ENCODE data around the gene PCBP3. TPM values are rescaled to one million over a fixed set of nuclear protein-coding genes. Genes with fewer than 3 reads are reported as not detected.

The PCBP3 gene
- polyA plus RNA-seq, 1 experiment = 1.6 TPM

DNA sequence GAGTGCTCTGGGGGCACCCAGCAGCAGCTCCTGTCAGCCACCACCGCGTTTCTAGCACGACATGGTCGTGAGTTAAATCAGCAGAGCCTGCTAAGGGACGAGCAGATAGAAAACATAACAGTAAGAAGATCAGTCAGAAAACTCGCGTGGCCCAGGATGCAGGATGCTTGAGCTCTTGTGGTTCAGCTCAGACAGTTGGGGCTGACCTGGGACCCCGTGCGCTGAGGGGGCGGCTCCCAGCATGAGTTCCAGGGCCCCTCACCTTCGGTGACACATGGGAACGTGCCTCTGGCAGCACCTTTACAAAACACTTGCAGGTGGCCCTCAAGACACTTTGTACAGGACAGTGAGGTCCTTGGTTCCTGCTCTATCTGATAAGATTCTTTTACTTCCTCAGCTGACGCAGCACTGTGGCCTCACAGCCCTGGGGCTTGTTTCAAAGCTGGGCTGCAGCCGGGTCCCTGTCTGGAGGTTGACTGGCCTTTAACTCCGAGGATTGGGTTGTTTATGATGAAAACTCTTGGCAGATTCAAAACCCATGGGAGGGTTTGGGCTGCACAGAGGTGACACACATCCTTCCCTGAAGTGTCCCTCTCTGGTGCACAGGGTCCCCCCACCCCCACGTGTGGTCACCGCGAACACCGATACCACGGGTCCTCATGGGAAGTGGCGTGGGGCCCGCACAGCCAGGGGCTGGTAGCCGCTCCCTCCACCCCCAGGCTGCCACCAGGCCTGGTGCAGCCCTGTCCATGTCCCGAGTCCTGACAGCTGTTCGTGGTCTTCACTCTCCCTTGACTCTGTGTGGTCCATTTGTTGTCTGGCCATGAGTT, 272.7 kb downstream of the PCBP3 start:
- Histone ChIP-seq H3K27me3 (ENCODE audit: control insufficient read depth, insufficient read depth, low read length) (peaks cover 2% of the 10 kb centered on the region), H3K27ac (ENCODE audit: low read depth, low read length) (no peak overlapping the region), H3K4me3 (ENCODE audit: low read depth, low read length) (no peak overlapping the region), H3K9me3 (ENCODE audit: control insufficient read depth, insufficient read depth, low read length) (peaks cover 12% of the 10 kb centered on the region; the same call in 1 of the 2 replicates)
- DNase-seq (ENCODE audit: low read depth, low spot score) = no peak
- POLR2A ChIA-PET = no interaction called here
- TF ChIP-seq, protein P1, sequence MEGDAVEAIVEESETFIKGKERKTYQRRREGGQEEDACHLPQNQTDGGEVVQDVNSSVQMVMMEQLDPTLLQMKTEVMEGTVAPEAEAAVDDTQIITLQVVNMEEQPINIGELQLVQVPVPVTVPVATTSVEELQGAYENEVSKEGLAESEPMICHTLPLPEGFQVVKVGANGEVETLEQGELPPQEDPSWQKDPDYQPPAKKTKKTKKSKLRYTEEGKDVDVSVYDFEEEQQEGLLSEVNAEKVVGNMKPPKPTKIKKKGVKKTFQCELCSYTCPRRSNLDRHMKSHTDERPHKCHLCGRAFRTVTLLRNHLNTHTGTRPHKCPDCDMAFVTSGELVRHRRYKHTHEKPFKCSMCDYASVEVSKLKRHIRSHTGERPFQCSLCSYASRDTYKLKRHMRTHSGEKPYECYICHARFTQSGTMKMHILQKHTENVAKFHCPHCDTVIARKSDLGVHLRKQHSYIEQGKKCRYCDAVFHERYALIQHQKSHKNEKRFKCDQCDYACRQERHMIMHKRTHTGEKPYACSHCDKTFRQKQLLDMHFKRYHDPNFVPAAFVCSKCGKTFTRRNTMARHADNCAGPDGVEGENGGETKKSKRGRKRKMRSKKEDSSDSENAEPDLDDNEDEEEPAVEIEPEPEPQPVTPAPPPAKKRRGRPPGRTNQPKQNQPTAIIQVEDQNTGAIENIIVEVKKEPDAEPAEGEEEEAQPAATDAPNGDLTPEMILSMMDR (IDR thresholded peaks at IDR 0.05; ENCODE audit: low read depth, low read length) = no peak
- CTCF ChIA-PET = no interaction called here

DNA sequence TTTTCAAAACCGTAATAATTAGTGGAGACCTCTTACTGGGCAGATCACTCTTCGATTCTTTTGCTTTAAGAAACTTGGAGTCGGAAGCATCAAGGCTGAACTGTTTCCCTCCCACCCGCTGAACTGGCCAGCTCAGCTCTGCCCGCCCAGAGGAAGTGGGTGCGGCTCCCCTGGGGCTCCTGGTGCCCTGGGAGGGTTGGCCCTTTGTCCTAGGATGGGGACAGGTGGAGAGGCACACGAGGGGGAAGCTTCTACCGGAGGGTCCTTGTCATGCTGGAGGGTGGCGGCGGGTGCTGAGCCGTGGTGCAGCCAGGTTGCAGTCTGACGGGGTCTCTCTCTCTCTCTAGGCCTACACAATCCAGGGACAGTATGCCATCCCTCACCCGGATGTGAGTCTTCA, 273.7 kb downstream of the PCBP3 start:
- H3K27ac ChIP-seq (ENCODE audit: low read depth, low read length) = no peak overlapping the region
- H3K9me3 ChIP-seq (ENCODE audit: control insufficient read depth, insufficient read depth, low read length) = peaks cover 12% of the 10 kb centered on the region; the same call in 1 of the 2 replicates
- POLR2A ChIA-PET = no interaction called here
- CTCF ChIA-PET = no interaction called here
- TF ChIP-seq, protein P1 (IDR thresholded peaks at IDR 0.05; ENCODE audit: low read depth, low read length) = no peak
- H3K27me3 ChIP-seq (ENCODE audit: control insufficient read depth, insufficient read depth, low read length) = peaks cover 2% of the 10 kb centered on the region
- no peak overlapping the region for H3K4me3 ChIP-seq (ENCODE audit: low read depth, low read length)
- DNase-seq (ENCODE audit: low read depth, low spot score) = no peak

DNA sequence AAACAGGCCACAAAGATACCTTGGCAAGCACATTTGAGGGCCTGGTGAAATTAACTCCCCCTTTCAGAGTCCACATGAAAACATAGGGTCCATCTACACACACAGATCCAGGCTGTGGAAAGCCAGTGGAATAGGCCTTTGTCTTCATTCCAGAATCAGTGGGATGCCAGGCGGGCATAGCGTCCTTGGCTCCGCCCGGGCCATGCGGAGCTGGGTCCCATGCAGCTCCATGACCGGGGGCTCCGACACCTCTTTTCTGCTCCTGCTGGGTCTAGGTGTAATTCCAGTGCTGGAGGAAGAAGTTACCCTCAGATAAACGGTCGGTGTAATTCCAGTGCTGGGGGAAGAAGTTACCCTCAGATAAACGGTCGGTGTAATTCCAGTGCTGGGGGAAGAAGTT, 274.5 kb downstream of the PCBP3 start:
- no peak for DNase-seq (ENCODE audit: low read depth, low spot score)
- Histone ChIP-seq H3K4me3 (ENCODE audit: low read depth, low read length) (no peak overlapping the region), H3K9me3 (ENCODE audit: control insufficient read depth, insufficient read depth, low read length) (peaks cover 17% of the 10 kb centered on the region; the same call in 1 of the 2 replicates), H3K27me3 (ENCODE audit: control insufficient read depth, insufficient read depth, low read length) (no peaks in the 10 kb centered on the region), H3K27ac (ENCODE audit: low read depth, low read length) (no peak overlapping the region)
- TF ChIP-seq, protein P1 (IDR thresholded peaks at IDR 0.05; ENCODE audit: low read depth, low read length) = no peak
- ChIA-PET POLR2A (no interaction called here), CTCF (no interaction called here)

DNA sequence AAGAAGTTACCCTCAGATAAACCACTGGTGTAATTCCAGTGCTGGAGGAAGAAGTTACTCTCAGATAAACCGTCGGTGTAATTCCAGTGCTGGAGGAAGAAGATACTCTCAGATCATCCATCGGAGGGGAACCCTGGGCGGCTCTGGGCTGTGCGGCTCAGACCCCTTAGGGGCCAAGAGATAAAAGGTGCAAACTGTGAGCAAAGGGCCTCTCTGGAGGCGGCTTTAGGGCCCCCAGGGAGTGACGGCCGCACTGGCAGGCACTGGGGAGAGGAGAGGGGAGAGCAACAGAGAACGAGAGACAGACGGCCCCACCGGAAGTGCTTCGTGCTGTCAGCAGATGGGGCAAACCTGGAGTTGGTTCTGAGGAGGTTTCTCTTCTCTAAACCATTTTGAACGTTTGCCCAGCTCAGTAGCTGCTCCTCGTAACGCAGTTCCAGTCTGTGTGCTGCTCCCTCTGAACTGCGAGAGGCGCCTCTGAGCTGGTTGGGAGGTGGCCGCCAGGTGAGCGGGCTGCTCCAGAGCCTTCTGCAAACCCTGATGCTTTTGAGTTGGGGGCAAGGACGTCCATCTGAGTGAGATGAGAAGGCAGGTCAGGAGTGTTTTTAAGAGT, 275.4 kb downstream of the PCBP3 start:
- TF ChIP-seq, protein P1 (IDR thresholded peaks at IDR 0.05; ENCODE audit: low read depth, low read length) = no peak
- Histone ChIP-seq H3K4me3 (ENCODE audit: low read depth, low read length) (no peak overlapping the region), H3K9me3 (ENCODE audit: control insufficient read depth, insufficient read depth, low read length) (peaks cover 24% of the 10 kb centered on the region), H3K27ac (ENCODE audit: low read depth, low read length) (no peak overlapping the region), H3K27me3 (ENCODE audit: control insufficient read depth, insufficient read depth, low read length) (no peaks in the 10 kb centered on the region)
- ChIA-PET POLR2A (no interaction called here), CTCF (no interaction called here)
- no peak for DNase-seq (ENCODE audit: low read depth, low spot score)

DNA sequence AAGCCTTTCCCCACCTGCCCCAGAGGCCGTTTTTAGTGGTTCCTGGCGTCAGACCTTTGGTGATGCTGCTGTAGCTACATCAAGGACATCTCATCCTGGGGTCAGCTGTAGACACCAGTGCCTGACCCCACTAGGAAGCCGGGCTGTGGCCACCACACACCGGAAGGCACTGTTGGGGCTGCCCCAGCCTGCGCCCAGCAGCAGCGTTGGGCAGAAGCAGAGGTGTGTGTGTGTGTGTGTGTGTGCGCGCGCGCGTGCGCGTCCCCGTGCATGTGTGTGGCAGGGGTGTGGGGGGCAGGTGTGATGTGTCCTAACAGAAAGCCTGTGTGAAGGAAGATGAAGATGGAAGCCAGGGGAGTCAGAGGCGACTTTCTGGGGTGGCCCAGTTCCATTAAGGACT, 276.1 kb downstream of the PCBP3 start:
- CTCF ChIA-PET = no interaction called here
- POLR2A ChIA-PET = no interaction called here
- H3K27ac ChIP-seq (ENCODE audit: low read depth, low read length) = no peak overlapping the region
- H3K4me3 ChIP-seq (ENCODE audit: low read depth, low read length) = no peak overlapping the region
- no peak for DNase-seq (ENCODE audit: low read depth, low spot score)
- H3K27me3 ChIP-seq (ENCODE audit: control insufficient read depth, insufficient read depth, low read length) = no peaks in the 10 kb centered on the region
- TF ChIP-seq, protein P1 (IDR thresholded peaks at IDR 0.05; ENCODE audit: low read depth, low read length) = no peak
- peaks cover 27% of the 10 kb centered on the region for H3K9me3 ChIP-seq (ENCODE audit: control insufficient read depth, insufficient read depth, low read length)
